IMR-90 (cell line): ENCODE measurements around the gene FBN1. TPM values are rescaled to one million over a fixed set of nuclear protein-coding genes. Genes with fewer than 3 reads are reported as not detected.

Experiments
- ATAC-seq: fragments of 200-7000 bp; cut with Tn5 transposase; 2 replicates; pipeline ENCODE4 v1.9.1; 2020; ENCODE audit warnings: low read depth, mild to moderate bottlenecking, moderate library complexity
- BruUV-seq: library from RNA; stranded (reverse); fragments of 400-500 nt; replicated peaks from 2 replicates; lab custom pipeline; 2021; lab: Mats Ljungman, UMichigan
- CTCF ChIA-PET: fragments of 300-600 bp; formaldehyde crosslinking; extraction: SDS; loops from one replicate; lab custom pipeline; 2021; ENCODE audit warnings: antibody characterized with exemption; lab: Yijun Ruan, JAX
- POLR2A ChIA-PET: fragments of 300-600 bp; sonication (Branson Sonifier 250); formaldehyde crosslinking; loops from one replicate; lab custom pipeline; 2022; ENCODE audit warnings: antibody characterized with exemption; ENCODE audit not compliant: unreplicated experiment; lab: Charles Lee
- DNase-seq: peaks from one replicate; pipeline ENCODE4 v3.0.0; 2013
- H2AFZ ChIP-seq: replicated peaks from 2 replicates; pipeline ENCODE3; 2013; ENCODE audit warnings: low read length, mild to moderate bottlenecking; ENCODE audit not compliant: poor library complexity
- H2AK5ac ChIP-seq: 2 replicates; pipeline ENCODE4 v1.6.1; 2013; ENCODE audit warnings: low read depth, low read length, inconsistent platforms
- H2AK9ac ChIP-seq: replicated peaks from 2 replicates; pipeline ENCODE3; 2013; ENCODE audit warnings: mild to moderate bottlenecking, low read depth, low read length, moderate library complexity; ENCODE audit not compliant: poor library complexity
- H2BK120ac ChIP-seq: 2 replicates; pipeline ENCODE4 v1.6.1; 2013; ENCODE audit warnings: low read depth, low read length, inconsistent platforms
- H2BK15ac ChIP-seq: 3 replicates; pipeline ENCODE4 v1.6.1; 2013; ENCODE audit warnings: low read depth, low read length, inconsistent platforms
- H2BK20ac ChIP-seq: 2 replicates; pipeline ENCODE4 v1.6.1; 2013; ENCODE audit warnings: low read depth, mild to moderate bottlenecking, inconsistent platforms, low read length, moderate library complexity
- H2BK5ac ChIP-seq: 2 replicates; pipeline ENCODE4 v1.6.1; 2013; ENCODE audit warnings: mild to moderate bottlenecking, low read depth, low read length, inconsistent platforms; ENCODE audit not compliant: poor library complexity, severe bottlenecking
- H3K14ac ChIP-seq: replicated peaks from 2 replicates; pipeline ENCODE4 v1.6.1; 2013; ENCODE audit warnings: low read depth, low read length, inconsistent platforms
- H3K18ac ChIP-seq: 2 replicates; pipeline ENCODE4 v1.6.1; 2013; ENCODE audit warnings: low read depth, low read length, control low read depth
- H3K23ac ChIP-seq: 2 replicates; pipeline ENCODE4 v1.6.1; 2013; ENCODE audit warnings: low read depth, low read length, inconsistent platforms
- H3K27ac ChIP-seq: 2 replicates; pipeline ENCODE4 v1.5.1; 2013; ENCODE audit warnings: mild to moderate bottlenecking, control low read depth, low read length; ENCODE audit not compliant: insufficient read depth
- H3K27me3 ChIP-seq: 2 replicates; pipeline ENCODE4 v1.6.1; 2013; ENCODE audit warnings: low read length; ENCODE audit not compliant: control insufficient read depth, insufficient read depth
- H3K36me3 ChIP-seq: 2 replicates; pipeline ENCODE4 v1.6.1; 2013; ENCODE audit warnings: low read length, mixed read lengths; ENCODE audit not compliant: control insufficient read depth, insufficient read depth
- H3K4ac ChIP-seq: 2 replicates; pipeline ENCODE4 v1.6.1; 2013; ENCODE audit warnings: low read depth, low read length, inconsistent platforms
- H3K4me1 ChIP-seq: 2 replicates; pipeline ENCODE4 v1.6.1; 2013; ENCODE audit warnings: low read length, mixed read lengths; ENCODE audit not compliant: control insufficient read depth, insufficient read depth
- H3K4me2 ChIP-seq: 2 replicates; pipeline ENCODE4 v1.6.1; 2013; ENCODE audit warnings: low read depth, mild to moderate bottlenecking, control low read depth, low read length, moderate library complexity
- H3K4me3 ChIP-seq: 2 replicates; pipeline ENCODE4 v1.5.1; 2013; ENCODE audit warnings: low read depth, mild to moderate bottlenecking, control low read depth, low read length, moderate library complexity; ENCODE audit not compliant: insufficient read depth
- H3K56ac ChIP-seq: 2 replicates; pipeline ENCODE4 v1.6.1; 2013; ENCODE audit warnings: low read length, inconsistent platforms; ENCODE audit not compliant: insufficient read depth; ENCODE audit errors: extremely low read depth
- H3K79me1 ChIP-seq, 2 experiments: 2 replicates each; pipeline ENCODE4 v1.6.1; 2013; ENCODE audit warnings: low read length in 2 of 2, inconsistent platforms in 1 of 2, low read depth in 1 of 2
- H3K9ac ChIP-seq: 2 replicates; pipeline ENCODE4 v1.6.1; 2013; ENCODE audit warnings: low read depth, low read length, control low read depth
- H3K9me1 ChIP-seq: 2 replicates; pipeline ENCODE4 v1.6.1; 2013; ENCODE audit warnings: low read length, inconsistent platforms; ENCODE audit not compliant: insufficient read depth
- H3K9me3 ChIP-seq: 2 replicates; pipeline ENCODE4 v1.6.1; 2013; ENCODE audit warnings: low read length; ENCODE audit not compliant: control insufficient read depth, insufficient read depth
- H4K20me1 ChIP-seq: 2 replicates; pipeline ENCODE4 v1.6.1; 2013; ENCODE audit warnings: low read length, inconsistent platforms; ENCODE audit not compliant: insufficient read depth
- H4K5ac ChIP-seq: 2 replicates; pipeline ENCODE4 v1.6.1; 2013; ENCODE audit warnings: mild to moderate bottlenecking, low read depth, low read length, control low read depth
- H4K8ac ChIP-seq, 2 experiments: 2 replicates each; pipeline ENCODE4 v1.6.1; 2013; ENCODE audit warnings: low read depth in 2 of 2, low read length in 2 of 2, control low read depth in 1 of 2, inconsistent platforms in 1 of 2
- H4K91ac ChIP-seq: 2 replicates; pipeline ENCODE4 v1.6.1; 2013; ENCODE audit warnings: low read depth, low read length, inconsistent platforms; ENCODE audit not compliant: insufficient read depth
- CEBPB ChIP-seq: IDR thresholded peaks from 2 replicates; pipeline ENCODE4 v1.6.1; 2012; ENCODE audit warnings: low read depth, low read length, improper control_type of control experiment
- CHD1 ChIP-seq: IDR thresholded peaks from 2 replicates; pipeline ENCODE4 v1.6.1; 2012; ENCODE audit warnings: low read depth, low read length, improper control_type of control experiment
- FOS ChIP-seq: fragments of 150-350 bp; IDR thresholded peaks from 2 replicates; pipeline ENCODE4 v1.6.1; 2016; ENCODE audit warnings: low read depth, low read length
- MAZ ChIP-seq: IDR thresholded peaks from 2 replicates; pipeline ENCODE4 v1.6.1; 2012; ENCODE audit warnings: low read depth, mild to moderate bottlenecking, low read length, improper control_type of control experiment, moderate library complexity, borderline replicate concordance
- MXI1 ChIP-seq: IDR thresholded peaks from 2 replicates; pipeline ENCODE4 v1.6.1; 2012; ENCODE audit warnings: low read depth, mild to moderate bottlenecking, low read length, moderate library complexity, borderline replicate concordance
- NFE2L2 ChIP-seq: fragments of 150-350 bp; IDR thresholded peaks from 2 replicates; pipeline ENCODE4 v1.6.1; 2016; ENCODE audit warnings: low read depth, mild to moderate bottlenecking, low read length
- RAD21 ChIP-seq: IDR thresholded peaks from 2 replicates; pipeline ENCODE4 v1.6.1; 2012; ENCODE audit warnings: low read length, improper control_type of control experiment
- RFX5 ChIP-seq: IDR thresholded peaks from 2 replicates; pipeline ENCODE4 v1.8.0; 2012; ENCODE audit warnings: low read depth, mild to moderate bottlenecking, low read length, moderate library complexity
- WGBS, 2 experiments: methylation state at CpG; one replicate each; pipeline versions ENCODE4 v1.1.5 to v1.1.7; 2013; ENCODE audit warnings: missing lambda C conversion rate in 2 of 2; ENCODE audit not compliant: insufficient read length in 1 of 2; ENCODE audit errors: extremely low coverage in 2 of 2; 5-methylcytosine and 5-hydroxymethylcytosine counted together
- dilution Hi-C: fragments of 300-500 bp; cut with HindIII; formaldehyde crosslinking; loops from one replicate; pipeline ENCODE4 v1.14.3; 2018; ENCODE audit warnings: low sequenced_read_pairs; ENCODE audit not compliant: unreplicated experiment
- in situ Hi-C: fragments of 300-500 bp; cut with MboI; formaldehyde crosslinking; loops from 3 replicates; pipeline ENCODE4 v1.14.3; 2019; ENCODE audit warnings: low sequenced_read_pairs, inconsistent platforms, mixed read lengths
- intact Hi-C: fragments of 100-400 bp; cut with micrococcal nuclease; formaldehyde crosslinking; loops from 2 replicates; pipeline ENCODE4 v1.10.0; 2022
- polyA plus RNA-seq, 3 experiments: library from polyadenylated mRNA; depleted of rRNA; stranded (reverse); fragments of >200 nt; gene quantifications; 2 replicates each; pipeline ENCODE4 v1.2.3, GENCODE V29; 2012; ENCODE audit warnings: low replicate concordance in 1 of 3
- total RNA-seq: library from RNA; depleted of rRNA; stranded (reverse); fragments of >200 nt; gene quantifications from 2 replicates; pipeline ENCODE4 v1.2.3, GENCODE V29; 2012
- TF ChIP-seq, protein P1 (sequence below): fragments of 150-350 bp; IDR thresholded peaks from 2 replicates; pipeline ENCODE4 v1.6.1; 2017; ENCODE audit warnings: mild to moderate bottlenecking, antibody characterized with exemption, low read length, low read depth

FBN1 gene
- total and polyA plus RNA-seq, 2 of the 4 experiments (the other 2 are of a cell fraction) = 134 to 283 TPM

GRCh38 chr15:48679952-48680351 lies 34.4 kb upstream of the FBN1 start:
- H3K4me2 ChIP-seq = no peak overlapping the region
- peak overlapping the region; percentile 53 for H2BK5ac ChIP-seq
- no TSS peak for BruUV-seq
- dilution Hi-C loops = no loop called here
- H3K4me3 ChIP-seq = no peak overlapping the region
- peak overlapping the region; percentile 53 for H3K4ac ChIP-seq
- no peaks in the 10 kb centered on the region; a peak in 1 of 4 replicates for H3K79me1 ChIP-seq
- H3K4me1 ChIP-seq = peaks cover 9% of the 10 kb centered on the region
- H3K9me1 ChIP-seq = peaks cover 20% of the 10 kb centered on the region
- peak; percentile 31 for DNase-seq
- no peak overlapping the region for H4K5ac ChIP-seq
- peak overlapping the region; percentile 57 for H3K14ac ChIP-seq
- POLR2A ChIA-PET = no interaction called here
- in situ Hi-C loops = no loop called here
- intact Hi-C loops = no loop called here
- H2AFZ ChIP-seq = no peak overlapping the region
- peak overlapping the region; percentile 20; the same call in 1 of the 2 replicates for H3K18ac ChIP-seq
- peak overlapping the region in 1 of 2 experiments; percentile 31; a peak in 1 of 4 replicates for H4K8ac ChIP-seq
- peak overlapping the region; percentile 45 for H2BK20ac ChIP-seq
- no peaks in the 10 kb centered on the region for H3K36me3 ChIP-seq
- H3K9ac ChIP-seq = peak overlapping the region; percentile 37; the same call in 1 of the 2 replicates
- WGBS, 2 experiments = no CpG with 5 or more reads among the region's 2 CpGs
- H3K23ac ChIP-seq = peak overlapping the region; percentile 11; the same call in 1 of the 2 replicates
- H2BK120ac ChIP-seq = peak overlapping the region; percentile 33
- H4K20me1 ChIP-seq = no peaks in the 10 kb centered on the region
- H2BK15ac ChIP-seq = peak overlapping the region; percentile 80; the same call in 2 of the 3 replicates
- TF ChIP-seq CHD1 (no peak), CEBPB (no peak), RAD21 (no peak), RFX5 (no peak), MXI1 (no peak), MAZ (no peak), NFE2L2 (no peak), FOS (no peak)
- TF ChIP-seq, protein P1, sequence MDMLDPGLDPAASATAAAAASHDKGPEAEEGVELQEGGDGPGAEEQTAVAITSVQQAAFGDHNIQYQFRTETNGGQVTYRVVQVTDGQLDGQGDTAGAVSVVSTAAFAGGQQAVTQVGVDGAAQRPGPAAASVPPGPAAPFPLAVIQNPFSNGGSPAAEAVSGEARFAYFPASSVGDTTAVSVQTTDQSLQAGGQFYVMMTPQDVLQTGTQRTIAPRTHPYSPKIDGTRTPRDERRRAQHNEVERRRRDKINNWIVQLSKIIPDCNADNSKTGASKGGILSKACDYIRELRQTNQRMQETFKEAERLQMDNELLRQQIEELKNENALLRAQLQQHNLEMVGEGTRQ = no peak
- CTCF ChIA-PET = interaction anchor here (0.6 to 1.2 kb wide), 3 partner anchors 13 to 328 kb away, joined by 3 to 4 read pairs (median 3); no protein-coding TSS in a partner anchor
- no peaks in the 10 kb centered on the region for H3K27me3 ChIP-seq
- H3K27ac ChIP-seq = no peak overlapping the region
- peak overlapping the region; percentile 35; the same call in 1 of the 2 replicates for H4K91ac ChIP-seq
- no peak overlapping the region for H2AK9ac ChIP-seq
- no peak for ATAC-seq
- peak overlapping the region; percentile 93; the same call in 1 of the 2 replicates for H2AK5ac ChIP-seq
- no peak overlapping the region for H3K56ac ChIP-seq
- H3K9me3 ChIP-seq = no peaks in the 10 kb centered on the region
